K562 (cell line): ENCODE measurements around the gene FBXO17. TPM values are rescaled to one million over a fixed set of nuclear protein-coding genes. Genes with fewer than 3 reads are reported as not detected.

Source experiments
- CBX1 ChIP-seq: sonication (generic); IDR thresholded peaks from 2 replicates; pipeline ENCODE4 v1.6.1; 2016; ENCODE audit warnings: antibody characterized with exemption, low read depth, mild to moderate bottlenecking
- CHD7 ChIP-seq: fragments of 200-600 bp; sonication (generic); IDR thresholded peaks from one replicate; pipeline ENCODE4 v1.6.1; 2012; ENCODE audit warnings: mild to moderate bottlenecking, low read depth, low read length, inconsistent platforms
- E2F6 ChIP-seq, 2 experiments: IDR thresholded peaks; 2 replicates each; pipeline ENCODE4 v1.6.1; 2011; ENCODE audit warnings: borderline replicate concordance in 1 of 2, control low read depth in 1 of 2, low read depth in 1 of 2, low read length in 1 of 2, mild to moderate bottlenecking in 1 of 2, mixed read lengths in 1 of 2, moderate library complexity in 1 of 2; ENCODE audit not compliant: insufficient read depth in 1 of 2, insufficient read length in 1 of 2, poor library complexity in 1 of 2, severe bottlenecking in 1 of 2; ENCODE audit errors: extremely low read depth in 1 of 2
- MCM5 ChIP-seq: fragments of 450-650 bp; IDR thresholded peaks from 2 replicates; pipeline ENCODE4 v1.6.1; 2016; ENCODE audit warnings: low read depth
- POLR2G ChIP-seq: fragments of 200-400 bp; formaldehyde crosslinking; IDR thresholded peaks from 2 replicates; pipeline ENCODE4 v1.6.1; 2017; ENCODE audit warnings: low read depth, mild to moderate bottlenecking, antibody characterized with exemption, low read length, moderate library complexity
- ZNF354B ChIP-seq: fragments of 250-450 bp; sonication (Bioruptor Pico); IDR thresholded peaks from 2 replicates; pipeline ENCODE4 v1.4.0; 2020
- ZNF644 ChIP-seq: fragments of 200-800 bp; sonication (Bioruptor generic); IDR thresholded peaks from 2 replicates; pipeline ENCODE4 v1.6.1; 2016; ENCODE audit warnings: low read depth, missing genetic modification characterization, missing compliant biosample characterization
- polyA plus RNA-seq, 8 experiments: library from polyadenylated mRNA; depleted of rRNA in 4 of 8; stranded (reverse) in 5 of 8; unstranded in 3 of 8; fragments of >200 nt; fragmentation: Nextera tagmentation in 2 of 8; fragmentation: Illumina TruSeq in 1 of 8; extraction: Ambion mirVana in 2 of 8; extraction: Trizol in 1 of 8; gene quantifications; 2 replicates each; pipeline versions ENCODE4 v1.2.1 to v1.2.3, GENCODE V29; 2011 to 2014; ENCODE audit warnings: inconsistent platforms in 1 of 8, missing spikeins in 1 of 8
- total RNA-seq, 7 experiments: library from RNA; depleted of rRNA in 6 of 7; stranded (reverse); fragments of >200 nt in 6 of 7; fragmentation: Illumina TruSeq in 2 of 7; extraction: Trizol in 2 of 7; gene quantifications; 2 replicates each; pipeline versions ENCODE4 v1.2.1 to v1.2.3, GENCODE V29; 2011 to 2021; ENCODE audit warnings: low replicate concordance in 1 of 7
- TF ChIP-seq, protein P1 (sequence below): fragments of 250-450 bp; sonication (Bioruptor Pico); IDR thresholded peaks from 2 replicates; pipeline ENCODE4 v1.9.0; 2021; ENCODE audit warnings: mild to moderate bottlenecking
- TF ChIP-seq, protein P2 (sequence below): sonication (generic); formaldehyde crosslinking; IDR thresholded peaks from 2 replicates; pipeline ENCODE4 v1.8.0; 2023; ENCODE audit warnings: mild to moderate bottlenecking, missing genetic modification reagents

The FBXO17 gene
- total and polyA plus RNA-seq, 9 of the 15 experiments (the other 6 are each of a cell fraction or from before 2014, with no cell fraction given) = 4.1 to 27.1 (median 19.0) TPM

DNA sequence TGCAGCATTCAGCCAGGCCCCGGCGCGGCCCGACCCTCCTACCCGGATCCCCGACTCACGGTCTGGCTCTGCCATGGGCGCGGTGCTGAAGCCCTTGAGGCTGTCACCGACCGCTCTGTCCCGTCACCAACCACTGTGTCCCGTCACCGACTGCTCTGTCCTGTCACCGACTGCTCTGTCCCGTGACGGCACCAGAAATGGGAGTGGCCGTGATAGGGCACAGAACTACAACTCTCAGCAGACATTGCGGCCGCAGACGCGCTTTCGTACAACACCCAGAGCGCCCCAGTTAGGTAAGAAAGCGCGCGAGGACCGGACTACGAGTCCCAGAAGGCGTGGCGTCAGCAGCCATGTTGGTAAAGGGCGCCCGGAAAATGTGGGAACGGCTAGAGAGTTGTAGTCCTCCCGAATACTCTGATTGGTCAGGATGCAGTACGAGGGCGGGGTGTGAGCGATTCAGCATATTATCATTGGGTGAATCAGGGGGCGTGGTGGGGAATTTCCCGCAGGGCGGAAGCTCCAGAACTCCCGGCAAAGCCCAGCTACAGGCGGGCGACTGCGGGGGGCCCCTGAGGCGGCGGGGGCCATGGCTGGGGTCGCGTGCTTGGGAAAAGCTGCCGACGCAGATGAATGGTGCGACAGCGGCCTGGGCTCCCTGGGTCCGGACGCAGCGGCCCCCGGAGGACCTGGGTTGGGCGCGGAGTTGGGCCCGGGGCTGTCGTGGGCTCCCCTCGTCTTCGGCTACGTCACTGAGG, 75.9 kb downstream of the FBXO17 start, which contains the start of the genes NFKBIB and SIRT2 (continued):
- TF ChIP-seq, protein P1, sequence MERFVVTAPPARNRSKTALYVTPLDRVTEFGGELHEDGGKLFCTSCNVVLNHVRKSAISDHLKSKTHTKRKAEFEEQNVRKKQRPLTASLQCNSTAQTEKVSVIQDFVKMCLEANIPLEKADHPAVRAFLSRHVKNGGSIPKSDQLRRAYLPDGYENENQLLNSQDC (CRISPR knock-in tag) = no peak
- TF ChIP-seq POLR2G = peak; percentile 89
- no peak for TF ChIP-seq CHD7
- TF ChIP-seq ZNF644 (tag) = peak; percentile 87
- TF ChIP-seq CBX1 = no peak
- TF ChIP-seq, protein P2, sequence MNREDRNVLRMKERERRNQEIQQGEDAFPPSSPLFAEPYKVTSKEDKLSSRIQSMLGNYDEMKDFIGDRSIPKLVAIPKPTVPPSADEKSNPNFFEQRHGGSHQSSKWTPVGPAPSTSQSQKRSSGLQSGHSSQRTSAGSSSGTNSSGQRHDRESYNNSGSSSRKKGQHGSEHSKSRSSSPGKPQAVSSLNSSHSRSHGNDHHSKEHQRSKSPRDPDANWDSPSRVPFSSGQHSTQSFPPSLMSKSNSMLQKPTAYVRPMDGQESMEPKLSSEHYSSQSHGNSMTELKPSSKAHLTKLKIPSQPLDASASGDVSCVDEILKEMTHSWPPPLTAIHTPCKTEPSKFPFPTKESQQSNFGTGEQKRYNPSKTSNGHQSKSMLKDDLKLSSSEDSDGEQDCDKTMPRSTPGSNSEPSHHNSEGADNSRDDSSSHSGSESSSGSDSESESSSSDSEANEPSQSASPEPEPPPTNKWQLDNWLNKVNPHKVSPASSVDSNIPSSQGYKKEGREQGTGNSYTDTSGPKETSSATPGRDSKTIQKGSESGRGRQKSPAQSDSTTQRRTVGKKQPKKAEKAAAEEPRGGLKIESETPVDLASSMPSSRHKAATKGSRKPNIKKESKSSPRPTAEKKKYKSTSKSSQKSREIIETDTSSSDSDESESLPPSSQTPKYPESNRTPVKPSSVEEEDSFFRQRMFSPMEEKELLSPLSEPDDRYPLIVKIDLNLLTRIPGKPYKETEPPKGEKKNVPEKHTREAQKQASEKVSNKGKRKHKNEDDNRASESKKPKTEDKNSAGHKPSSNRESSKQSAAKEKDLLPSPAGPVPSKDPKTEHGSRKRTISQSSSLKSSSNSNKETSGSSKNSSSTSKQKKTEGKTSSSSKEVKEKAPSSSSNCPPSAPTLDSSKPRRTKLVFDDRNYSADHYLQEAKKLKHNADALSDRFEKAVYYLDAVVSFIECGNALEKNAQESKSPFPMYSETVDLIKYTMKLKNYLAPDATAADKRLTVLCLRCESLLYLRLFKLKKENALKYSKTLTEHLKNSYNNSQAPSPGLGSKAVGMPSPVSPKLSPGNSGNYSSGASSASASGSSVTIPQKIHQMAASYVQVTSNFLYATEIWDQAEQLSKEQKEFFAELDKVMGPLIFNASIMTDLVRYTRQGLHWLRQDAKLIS (CRISPR knock-in tag) = no peak
- TF ChIP-seq E2F6 (IDR thresholded peaks at IDR 0.05; ENCODE audit: borderline replicate concordance in 1 of 2, extremely low read depth in 1 of 2, insufficient read depth in 1 of 2, insufficient read length in 1 of 2, low read depth in 1 of 2, low read length in 1 of 2, poor library complexity in 1 of 2, severe bottlenecking in 1 of 2) = peak in 1 of 2 experiments; percentile 66
- no peak for TF ChIP-seq MCM5
- TF ChIP-seq ZNF354B (CRISPR knock-in tag) = no peak
